ENCODE measurements around the gene SRRT.
"Not testable (repeated sequence)": the region's sequence is repeated elsewhere in the genome, so short reads cannot be mapped to it uniquely, and the experiment has no call there.

Gene SRRT

GRCh38 chr7:100929808-100930174 is 54.9 kb downstream of the SRRT start:
- no peak for DNase-seq (ENCODE audit: low read depth in 3 of 3)

GRCh38 chr7:100933734-100934133 is 58.8 kb downstream of the SRRT start:
- DNase-seq (ENCODE audit: low read depth in 3 of 3), result no peak

GRCh38 chr7:100935381-100935780 is 60.5 kb downstream of the SRRT start:
- DNase-seq (ENCODE audit: low read depth in 3 of 3), result not testable (repeated sequence)

GRCh38 chr7:100936167-100936566 is 61.3 kb downstream of the SRRT start:
- not testable (repeated sequence) for DNase-seq (ENCODE audit: low read depth in 3 of 3)

Data from stimulated activated CD4-positive, alpha-beta T cell treated with anti-CD3 and anti-CD28 coated beads, TNF-alpha, amount 100 ng/mL, for 24 hours (primary cell).